Fibroblast of lung (primary cell): ENCODE data around the gene CSNK1E.

Experiments
- EZH2 ChIP-seq: IDR thresholded peaks from 2 replicates; pipeline ENCODE4 v1.5.1; 2012; ENCODE audit warnings: low read length, control low read depth, mild to moderate bottlenecking; ENCODE audit errors: missing control alignments
- TF ChIP-seq, protein P1 (sequence below), 2 donors: IDR thresholded peaks in 1 of 2; conservative IDR thresholded peaks in 1 of 2; 1 replicate in 1 of 2; 2 replicates in 1 of 2; pipeline ENCODE4 v1.5.1; 2011 to 2012; ENCODE audit warnings: low read length in 2 of 2, control low read depth in 1 of 2, inconsistent platforms in 1 of 2, low read depth in 1 of 2, mild to moderate bottlenecking in 1 of 2

DNA sequence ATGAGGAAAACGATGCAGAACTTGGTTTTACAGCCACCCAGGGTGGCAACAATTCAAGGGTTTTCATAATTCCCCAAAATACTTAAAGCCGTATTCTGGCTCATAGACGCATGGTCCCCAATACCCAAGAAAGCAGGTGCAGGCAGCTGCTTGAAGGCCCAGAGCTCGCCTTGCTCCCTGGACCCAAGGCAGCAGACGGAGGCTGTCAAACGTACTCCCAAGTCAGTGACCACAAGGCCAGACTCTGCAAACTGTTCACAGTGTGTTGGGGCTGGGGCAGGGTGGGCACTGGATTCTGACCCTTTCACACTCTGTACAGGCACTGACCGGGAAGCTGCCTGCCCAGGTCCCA lies 65.9 kb downstream of the CSNK1E start:
- TF ChIP-seq, protein P1, sequence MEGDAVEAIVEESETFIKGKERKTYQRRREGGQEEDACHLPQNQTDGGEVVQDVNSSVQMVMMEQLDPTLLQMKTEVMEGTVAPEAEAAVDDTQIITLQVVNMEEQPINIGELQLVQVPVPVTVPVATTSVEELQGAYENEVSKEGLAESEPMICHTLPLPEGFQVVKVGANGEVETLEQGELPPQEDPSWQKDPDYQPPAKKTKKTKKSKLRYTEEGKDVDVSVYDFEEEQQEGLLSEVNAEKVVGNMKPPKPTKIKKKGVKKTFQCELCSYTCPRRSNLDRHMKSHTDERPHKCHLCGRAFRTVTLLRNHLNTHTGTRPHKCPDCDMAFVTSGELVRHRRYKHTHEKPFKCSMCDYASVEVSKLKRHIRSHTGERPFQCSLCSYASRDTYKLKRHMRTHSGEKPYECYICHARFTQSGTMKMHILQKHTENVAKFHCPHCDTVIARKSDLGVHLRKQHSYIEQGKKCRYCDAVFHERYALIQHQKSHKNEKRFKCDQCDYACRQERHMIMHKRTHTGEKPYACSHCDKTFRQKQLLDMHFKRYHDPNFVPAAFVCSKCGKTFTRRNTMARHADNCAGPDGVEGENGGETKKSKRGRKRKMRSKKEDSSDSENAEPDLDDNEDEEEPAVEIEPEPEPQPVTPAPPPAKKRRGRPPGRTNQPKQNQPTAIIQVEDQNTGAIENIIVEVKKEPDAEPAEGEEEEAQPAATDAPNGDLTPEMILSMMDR (conservative IDR thresholded peaks at IDR 0.05 in 1 of 2, IDR thresholded peaks at IDR 0.05 in 1 of 2; ENCODE audit: low read depth in 1 of 2, low read length in 2 of 2): no peak
- TF ChIP-seq EZH2: no peak
